Suppressor macrophage treated with lipopolysaccharide for 1 hour (primary cell): Measurements from ENCODE around the gene SCG3.

Experiments
- DNase-seq, 3 donors: peaks; one replicate each; pipeline ENCODE4 v3.0.0-alpha.2; 2020 to 2022

Gene SCG3

DNA sequence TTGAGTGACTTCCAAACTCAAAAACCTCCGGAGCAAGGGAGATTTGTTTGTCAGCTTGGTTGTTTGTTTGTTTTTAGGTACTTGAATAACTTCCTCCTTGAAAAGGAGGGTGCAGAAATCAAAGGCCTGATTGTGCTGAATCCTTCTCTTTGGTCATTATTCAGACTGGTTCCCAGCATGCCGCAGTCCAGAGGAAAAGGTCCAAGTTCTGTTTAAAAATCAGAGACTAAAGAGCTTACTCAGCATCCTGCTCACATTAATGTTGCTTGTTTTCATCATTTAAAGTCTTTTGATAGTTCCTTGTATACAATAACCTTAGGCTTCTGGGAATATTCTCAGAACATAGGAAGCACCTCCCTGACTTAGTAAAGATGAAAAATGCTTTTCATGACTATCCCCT, 982 bp upstream of the SCG3 start:
- no peak for DNase-seq

DNA sequence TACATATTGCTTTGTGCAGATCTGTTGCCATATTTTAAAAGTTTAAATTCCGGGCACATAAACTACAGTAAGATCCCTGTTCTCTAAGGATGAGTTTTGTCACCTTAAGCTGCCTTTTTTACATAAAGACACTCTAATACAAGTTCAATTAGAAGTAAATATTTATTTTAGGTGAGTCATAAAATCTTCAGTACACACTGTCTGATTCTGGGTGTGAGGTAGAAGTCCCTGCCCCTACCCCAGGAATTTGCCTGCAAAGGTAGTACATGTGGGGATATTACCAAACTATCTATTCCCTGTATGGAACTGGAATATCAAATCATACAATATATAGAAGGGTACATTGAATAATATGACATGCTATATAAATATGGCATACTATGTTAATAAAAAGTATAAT, 6.3 kb downstream of the SCG3 start:
- no peak for DNase-seq

DNA sequence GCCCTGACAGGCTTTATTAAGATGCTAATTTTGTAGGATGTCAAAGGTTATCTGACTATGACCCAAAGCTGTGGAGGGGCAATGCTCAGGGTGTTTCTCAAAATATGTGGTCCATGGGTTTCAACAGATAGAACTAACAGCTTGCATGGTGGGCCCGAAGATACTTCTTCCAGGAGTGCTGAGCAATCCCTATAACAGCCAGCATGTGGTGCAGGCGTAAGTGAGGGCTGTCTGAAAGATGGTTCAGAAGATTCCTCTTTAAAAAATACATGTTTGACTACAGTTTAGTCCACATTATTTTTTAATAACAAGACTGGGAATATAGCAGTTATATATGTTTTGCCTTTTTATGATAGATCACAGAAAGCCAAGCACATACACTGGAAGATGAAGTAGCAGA, 7.6 kb downstream of the SCG3 start:
- no peak for DNase-seq

DNA sequence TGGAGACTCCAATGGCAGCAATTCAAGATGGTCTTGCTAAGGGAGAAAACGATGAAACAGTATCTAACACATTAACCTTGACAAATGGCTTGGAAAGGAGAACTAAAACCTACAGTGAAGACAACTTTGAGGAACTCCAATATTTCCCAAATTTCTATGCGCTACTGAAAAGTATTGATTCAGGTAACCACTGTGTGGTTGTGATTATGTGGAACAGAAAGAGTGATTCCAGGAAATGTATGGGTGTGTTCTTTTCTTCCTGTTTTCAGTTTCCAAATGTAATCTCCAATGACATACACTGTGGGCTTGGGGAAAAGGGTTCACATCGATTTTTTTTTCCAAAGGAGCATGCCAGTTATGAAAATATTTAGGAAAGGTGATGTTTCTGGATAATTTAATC, 10.9 kb downstream of the SCG3 start:
- DNase-seq: peak; percentile 73 to 98 (median 93)

DNA sequence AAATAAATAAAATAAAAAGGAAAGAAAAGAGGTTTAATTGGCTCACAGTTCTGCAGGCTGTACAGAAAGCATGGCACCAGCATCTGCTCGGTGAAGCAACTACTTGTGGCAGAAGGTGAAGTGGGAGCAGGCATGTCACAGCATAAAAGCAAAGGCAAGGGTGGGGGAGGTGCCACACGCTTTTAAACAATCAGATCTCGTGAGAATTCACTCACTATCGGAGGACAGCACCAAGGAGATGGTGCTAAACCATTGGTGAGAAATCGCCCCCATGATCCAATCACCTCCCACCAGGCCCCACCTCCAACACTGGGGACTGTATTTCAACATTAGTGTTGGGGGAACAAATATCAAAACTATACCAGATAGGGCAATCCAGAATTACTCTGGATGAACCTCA, 15.3 kb downstream of the SCG3 start:
- DNase-seq: no peak

DNA sequence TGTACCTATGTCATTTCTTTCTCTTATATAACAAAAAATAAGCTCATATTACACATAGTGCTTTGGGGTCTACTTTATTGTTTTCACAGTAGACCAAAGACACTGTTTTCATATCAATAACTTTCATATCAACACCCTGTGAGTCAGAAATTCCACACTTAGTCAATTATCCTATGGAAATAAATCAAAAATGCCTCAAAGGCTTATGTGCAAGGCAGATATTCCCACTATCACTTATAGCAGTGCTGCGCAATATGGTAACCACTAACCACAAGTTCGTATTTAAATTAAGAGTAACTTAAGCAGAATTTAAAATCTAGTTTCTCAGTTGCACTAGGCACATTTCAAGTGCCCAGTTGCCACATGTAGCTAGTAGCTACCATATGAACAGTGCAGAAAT, 15.9 kb downstream of the SCG3 start:
- DNase-seq: no peak

DNA sequence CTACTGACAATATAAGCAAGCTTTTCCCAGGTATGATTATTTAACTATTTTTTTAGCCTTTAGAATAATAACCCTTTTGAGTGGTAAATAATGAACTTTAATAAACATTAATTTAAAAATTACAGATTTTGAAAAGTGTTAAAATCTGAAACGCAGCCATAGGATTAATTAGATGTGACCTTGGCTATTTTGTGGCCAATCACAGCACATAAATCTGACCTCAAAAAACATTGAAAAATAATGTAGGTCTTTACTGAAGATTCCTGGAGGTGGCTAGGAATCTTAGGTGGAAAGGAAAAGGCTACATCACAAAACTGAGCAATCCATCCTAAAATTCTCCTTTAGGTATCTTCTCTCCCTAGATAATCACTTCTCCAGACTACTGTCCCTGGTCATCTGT, 18.1 kb downstream of the SCG3 start:
- no peak for DNase-seq

DNA sequence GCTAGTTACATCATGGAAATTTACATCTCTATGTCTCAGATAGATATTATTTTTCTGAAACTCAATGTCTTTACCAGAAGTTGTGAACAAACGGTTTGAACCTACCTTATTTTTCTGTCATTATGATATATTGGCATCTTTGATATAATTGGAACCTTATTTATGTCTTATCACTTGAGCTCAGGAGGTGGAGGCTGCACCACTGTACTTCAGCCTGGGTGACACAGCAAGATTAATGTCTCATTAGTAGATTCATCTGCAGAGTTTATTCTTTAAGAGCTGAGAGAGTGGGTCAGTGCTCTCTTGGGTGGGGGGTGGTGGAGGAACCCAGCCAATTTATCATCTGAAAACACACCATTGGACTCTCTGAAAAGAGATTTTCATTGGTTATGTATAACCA, 21.4 kb downstream of the SCG3 start:
- no peak for DNase-seq

DNA sequence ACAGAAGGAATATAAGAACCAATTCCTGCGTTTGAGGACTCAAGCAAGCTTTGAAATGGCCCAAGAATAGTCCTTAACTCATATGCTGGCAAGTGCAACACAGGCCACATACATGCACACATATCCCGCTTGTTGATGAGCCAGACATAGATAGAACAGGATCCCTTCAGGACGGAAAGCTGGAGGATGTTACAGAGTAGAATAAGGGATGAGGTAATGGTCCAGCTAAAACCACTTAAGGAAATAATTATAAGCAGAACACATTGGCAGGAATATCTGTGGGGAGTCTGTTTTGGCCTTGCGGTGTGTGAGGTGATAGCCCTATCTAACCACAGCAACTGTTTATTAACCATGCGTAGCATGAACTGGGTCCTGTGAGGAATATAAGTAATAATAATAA, 25.0 kb downstream of the SCG3 start:
- DNase-seq: no peak

DNA sequence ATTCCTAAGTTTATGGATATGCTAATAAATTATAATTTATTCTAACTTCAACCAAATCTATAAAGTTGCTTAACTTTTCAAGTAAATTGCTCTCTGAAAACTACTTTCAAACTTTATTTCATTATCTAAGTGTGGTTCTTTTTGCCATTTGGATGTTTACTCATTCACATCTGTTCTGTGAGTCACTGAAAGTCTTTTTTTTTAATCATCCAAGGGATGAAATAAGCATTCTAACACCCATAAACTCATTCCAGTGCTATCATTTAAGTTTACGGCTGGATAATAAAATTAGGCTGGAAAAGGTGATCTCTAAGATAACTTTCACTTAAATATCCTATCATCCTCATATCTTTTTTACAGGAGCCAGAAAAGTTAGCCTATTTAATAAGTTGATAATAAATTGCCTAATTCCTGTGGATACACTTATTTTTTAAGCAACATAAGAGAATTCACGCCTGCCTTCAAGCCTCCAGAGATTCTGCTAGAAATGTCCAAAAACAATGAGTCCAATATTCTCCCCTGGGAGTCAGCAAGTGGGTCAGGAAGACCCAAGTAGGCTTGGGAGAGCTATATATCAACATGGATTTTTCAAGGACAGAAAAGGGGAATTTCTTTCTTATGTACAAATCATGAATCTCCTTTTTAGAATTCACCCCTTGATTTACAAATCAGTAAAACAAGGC, 25.8 kb downstream of the SCG3 start:
- peak in 2 of 3 donors; percentile 51 to 68 for DNase-seq

DNA sequence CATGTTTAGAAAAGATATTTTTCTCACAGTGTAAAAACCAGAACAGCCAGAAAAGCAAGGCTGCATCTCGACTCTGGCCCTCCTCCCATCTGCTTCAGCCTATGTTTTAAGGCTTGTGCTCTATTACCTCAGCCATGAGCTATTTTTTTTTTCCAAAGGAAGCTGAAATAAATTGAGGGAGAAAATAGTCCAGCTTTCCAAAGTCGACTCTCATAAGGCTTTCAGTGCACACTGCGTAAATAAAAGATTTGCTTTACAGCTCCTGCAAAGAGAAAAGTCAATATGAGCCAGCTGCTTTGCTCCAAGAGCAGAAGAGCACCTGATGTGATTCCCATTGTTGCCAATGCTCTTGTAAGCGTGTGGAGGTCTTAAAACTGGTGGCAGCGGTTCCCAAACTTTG, 26.7 kb downstream of the SCG3 start:
- no peak for DNase-seq

DNA sequence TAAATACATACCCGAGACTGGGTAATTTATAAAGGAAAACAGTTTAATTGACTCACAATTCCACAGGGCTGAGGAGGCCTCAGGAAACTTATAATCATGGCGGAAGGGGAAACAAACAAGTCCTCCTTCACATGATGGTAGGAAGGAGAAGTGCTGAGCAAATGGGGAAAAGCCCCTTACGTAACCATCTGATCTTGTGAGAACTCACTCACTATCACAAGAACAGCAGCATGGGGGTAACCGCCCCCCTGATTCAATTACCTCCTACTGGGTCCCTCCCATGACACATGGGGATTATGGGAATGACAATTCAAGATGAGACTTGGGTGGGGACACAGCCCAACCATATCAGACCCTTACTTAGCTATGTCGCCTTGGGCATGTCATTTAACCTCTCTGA, 27.7 kb downstream of the SCG3 start:
- DNase-seq: peak; percentile 74 to 90 (median 75)

DNA sequence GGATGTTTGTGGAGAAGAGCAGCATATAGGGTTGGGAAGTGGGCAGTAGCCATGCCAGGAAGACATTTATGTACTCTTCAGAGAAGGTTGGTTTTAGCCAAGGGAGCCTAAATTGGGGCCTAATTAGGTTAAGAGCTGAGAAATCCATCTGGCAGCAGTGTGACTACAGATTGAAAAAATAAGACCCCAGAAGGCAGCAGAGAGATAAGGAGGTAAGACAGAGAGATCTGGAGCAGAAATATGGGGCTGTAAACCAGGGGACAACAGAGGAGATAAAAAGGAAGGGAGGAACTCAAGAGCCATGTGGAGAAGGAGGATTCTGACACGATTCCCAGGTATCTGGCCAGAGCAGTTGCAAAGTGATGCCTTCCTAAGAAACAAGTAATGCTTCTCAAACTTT, 32.9 kb downstream of the SCG3 start:
- no peak for DNase-seq

DNA sequence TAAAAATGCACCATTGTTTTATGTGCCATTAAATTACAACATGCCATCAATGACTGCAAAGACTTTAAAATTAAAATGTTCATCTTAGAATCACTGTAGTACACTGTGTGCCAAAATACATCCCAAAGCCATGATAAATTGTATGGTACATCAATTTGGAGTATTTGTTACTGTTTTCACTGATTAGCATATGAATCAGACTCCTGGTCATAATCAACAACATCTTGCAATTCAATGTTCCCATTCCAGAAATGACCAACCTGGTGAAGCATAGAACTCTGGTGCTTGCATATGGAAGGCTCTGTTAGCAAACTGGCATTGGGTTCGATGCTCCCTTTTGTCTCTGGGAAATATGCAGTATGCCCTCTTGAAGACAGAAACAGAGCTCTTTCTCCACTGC, 33.6 kb downstream of the SCG3 start:
- no peak for DNase-seq

DNA sequence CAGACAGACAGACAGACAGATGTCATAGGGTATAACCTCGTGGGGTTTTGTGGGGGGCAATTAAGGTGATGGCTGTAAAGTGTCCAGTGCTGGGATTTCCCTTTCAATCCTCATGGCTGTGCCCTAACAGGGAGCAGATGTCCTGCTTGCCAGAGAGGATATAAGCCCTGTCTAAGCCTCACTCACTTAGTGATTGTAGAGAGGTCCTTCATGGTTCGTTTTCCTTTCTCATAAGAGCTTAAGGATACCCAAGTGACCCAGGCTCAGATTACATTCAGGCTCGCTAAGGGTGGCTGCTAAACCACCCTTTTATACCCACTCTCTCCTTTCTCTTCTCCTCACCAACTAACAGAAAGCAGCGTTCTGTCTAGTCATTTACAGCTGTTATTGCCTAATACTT, 36.9 kb downstream of the SCG3 start:
- no peak for DNase-seq

DNA sequence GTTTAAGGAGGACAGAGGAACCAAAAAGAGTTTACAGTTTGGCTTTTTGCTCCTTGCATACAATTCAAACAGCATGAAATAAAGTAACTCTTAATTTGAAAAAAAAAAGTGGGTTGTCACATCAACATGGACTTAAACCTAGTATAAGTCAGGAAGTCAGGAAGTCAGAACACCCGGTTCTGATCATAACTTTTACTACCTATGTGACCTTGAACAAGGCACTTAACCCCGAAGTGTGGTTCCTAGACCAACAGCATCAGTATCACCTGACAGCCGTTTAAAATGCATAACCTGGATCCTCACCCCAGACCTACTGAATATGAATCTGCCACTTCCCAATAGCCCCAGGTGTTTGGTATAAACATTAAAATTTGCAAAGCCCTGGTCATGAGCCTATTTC, 37.4 kb downstream of the SCG3 start:
- DNase-seq: no peak

DNA sequence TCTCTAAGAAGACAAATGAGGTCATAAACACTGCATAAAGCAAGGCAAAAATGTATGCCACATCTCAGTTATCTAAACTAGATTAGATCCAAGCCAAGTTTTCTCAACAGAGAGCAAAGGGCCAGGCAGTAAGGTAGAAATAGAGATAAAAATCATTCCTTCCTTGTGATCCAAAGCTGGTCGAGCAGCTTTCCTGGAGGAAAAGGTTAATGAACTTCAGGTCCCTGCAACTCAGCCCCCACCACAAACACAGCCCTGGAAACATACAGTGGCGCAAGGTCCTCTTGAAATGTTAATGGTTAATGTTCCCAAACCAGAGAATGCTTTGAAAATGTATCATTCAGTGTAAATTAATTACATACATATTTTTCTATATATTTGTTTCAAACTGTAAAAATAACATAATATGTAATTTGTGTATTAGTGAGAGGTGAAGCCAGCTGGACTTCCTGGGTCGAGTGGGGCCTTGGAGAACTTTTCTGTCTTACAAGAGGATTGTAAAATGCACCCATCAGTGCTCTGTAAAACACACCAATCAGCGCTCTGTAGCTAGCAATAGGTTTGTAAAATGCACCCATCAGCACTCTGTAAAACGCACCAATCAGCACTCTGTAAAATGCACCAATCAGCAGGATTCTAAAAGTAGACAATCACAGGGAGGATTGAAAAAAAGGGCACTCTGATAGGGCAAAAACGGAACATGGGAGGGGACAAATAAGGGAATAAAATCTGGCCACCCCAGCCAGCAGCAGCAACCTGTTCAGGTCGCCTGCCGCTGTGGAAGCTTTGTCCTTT, 39.1 kb downstream of the SCG3 start:
- no peak for DNase-seq

DNA sequence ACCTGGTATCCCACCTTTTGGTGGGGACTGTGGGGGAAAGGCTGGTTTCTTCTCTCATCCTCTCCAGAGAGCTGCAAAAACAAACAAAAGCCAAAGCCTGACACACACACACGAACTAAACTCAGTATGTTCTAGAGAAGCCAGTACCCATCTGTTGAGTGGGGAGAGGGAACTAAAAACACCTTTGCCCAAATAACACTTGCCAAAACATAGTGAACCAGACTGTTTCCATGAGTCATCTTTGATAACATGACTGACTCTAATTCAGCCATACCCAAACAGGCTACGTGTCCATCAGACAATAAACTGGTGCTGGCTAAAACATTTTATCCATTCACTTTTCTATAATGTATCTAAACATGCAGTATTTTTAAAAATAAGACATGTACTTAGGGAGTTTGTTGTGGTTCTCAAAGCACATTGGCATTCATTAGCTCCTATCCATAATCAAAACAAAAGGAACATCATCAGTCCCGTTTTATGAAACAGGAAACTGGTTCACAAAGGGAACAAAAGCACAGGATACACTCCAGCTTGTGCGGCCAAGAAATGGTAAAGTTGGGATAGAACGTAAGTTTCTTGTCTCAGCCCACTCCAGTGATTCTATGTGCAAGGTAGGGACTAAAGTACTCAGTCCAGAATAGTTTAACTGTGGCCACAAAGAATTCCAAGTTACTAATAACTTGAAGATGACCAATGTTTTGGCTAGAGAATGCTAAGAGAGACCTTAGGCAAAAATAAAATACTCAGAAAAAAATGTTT, 40.1 kb downstream of the SCG3 start:
- DNase-seq: no peak

DNA sequence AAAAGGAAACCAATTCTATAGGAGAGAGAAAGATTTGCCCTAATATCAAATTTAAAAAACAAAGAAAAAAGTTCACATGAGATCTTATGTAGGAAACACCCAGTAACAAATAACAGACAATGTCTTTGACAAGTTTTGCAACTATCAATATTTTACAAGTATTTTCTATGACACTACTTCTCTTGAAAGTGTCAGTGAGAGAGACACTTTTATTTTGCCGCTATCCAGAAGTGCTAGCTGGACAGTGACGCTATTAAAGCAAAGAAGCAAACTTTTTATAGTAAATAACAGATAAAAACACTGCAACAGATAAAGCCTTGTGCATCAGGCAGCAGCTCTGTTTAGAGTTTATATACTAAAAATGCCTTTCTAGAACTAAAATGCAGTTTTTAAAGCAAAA, 42.9 kb downstream of the SCG3 start:
- DNase-seq: no peak

DNA sequence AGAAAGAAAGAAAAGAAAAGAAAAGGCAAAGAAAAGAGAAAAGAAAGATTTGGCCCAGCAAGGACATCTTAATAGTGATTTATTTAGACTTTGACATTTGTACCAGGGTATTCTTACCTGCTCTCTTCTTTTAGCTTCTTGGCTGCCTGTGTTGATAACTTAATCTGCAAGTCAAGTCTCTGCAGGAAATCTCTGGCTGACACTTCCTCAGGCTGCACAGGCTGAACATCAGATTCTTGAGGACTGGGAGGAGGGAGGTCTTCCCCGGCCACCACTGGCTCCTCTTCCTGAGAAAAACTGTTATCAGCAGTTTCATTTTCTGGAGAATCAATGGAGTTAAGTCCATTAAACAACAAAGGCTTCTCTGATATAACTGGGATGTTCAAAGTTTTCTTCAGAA, 43.4 kb downstream of the SCG3 start:
- peak in 1 of 3 donors; percentile 16 for DNase-seq

DNA sequence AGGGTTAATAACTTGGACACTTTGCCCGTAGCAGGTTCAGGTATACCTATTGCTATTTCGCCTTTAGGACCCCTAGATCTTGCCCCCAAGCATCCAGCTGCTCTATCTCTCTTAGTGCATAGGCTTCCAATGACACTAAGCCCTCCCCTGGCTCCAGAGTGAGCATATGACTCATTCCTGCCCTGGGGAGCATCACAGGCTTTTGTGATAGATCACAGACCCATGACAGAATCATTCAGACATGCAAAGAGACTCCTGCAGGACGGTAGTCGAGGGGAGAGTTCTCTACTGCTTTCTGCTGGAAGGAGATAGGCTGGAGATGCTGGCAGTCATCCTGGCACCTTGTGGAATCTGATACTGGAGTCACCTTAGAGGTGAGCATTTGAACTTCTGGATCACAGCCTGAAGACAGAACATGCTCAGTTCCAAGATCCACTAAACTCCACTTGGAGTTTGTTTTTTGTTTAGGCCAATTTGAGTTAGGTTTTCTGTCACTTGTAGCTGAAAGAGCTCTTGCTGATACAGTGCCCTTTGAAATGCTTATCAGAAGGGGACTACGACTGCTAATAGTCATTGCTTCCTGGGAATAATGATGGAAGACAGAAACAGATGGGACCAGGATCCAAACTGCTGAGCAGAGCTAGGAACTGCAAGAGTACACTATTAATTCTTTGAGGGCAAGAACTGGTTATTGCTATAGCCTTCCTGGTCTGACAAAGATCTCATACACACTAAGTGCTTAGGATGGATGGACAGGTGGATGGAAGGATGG, 45.2 kb downstream of the SCG3 start:
- peak; percentile 61 to 71 (median 64) for DNase-seq

DNA sequence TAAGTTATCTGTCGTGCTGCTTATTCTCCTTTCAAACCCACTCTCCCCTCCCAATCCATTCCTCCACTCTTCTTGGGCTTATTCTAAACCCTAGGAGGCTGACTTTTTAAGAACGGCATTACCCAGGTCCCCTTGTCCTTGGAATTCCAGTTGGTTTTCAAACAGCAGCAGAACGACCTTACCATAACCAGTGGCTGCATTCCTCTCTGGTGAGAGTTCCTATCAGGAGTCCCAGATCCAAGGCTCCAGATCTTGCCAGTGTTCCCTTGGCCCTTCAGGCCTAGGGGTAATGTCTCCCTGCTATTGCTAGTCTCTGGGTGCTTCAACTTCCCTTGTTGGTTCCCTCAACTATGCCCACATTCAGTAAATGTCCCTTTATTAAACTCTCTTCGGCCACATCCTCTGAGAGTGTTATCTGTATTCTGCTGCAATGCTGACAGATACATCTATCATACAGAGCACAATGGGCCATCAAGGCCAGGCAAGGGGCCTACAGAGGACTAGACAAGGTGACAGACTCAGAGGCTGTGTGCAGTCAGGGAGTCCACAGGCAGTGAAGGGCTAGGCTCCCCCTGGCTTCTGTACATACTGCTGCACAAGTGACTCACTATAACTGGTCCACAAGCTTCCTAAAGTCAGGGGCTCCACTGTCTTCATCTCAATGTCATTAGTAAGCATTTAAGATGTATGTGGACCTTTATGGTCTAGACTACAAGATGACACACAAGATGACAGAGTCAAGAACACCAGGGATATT, 46.0 kb downstream of the SCG3 start:
- DNase-seq: peak; percentile 29 to 56 (median 44)
